H1 (cell line): ENCODE results near the gene CSRNP3. TPM values are rescaled to one million over a fixed set of nuclear protein-coding genes. Genes with fewer than 3 reads are reported as not detected.

Experiments
- CTCF ChIA-PET: fragments of 300-600 bp; sonication (Branson Sonifier 250); formaldehyde crosslinking; loops from one replicate; lab custom pipeline; 2021; ENCODE audit not compliant: partially characterized antibody; lab: Charles Lee
- POLR2A ChIA-PET: fragments of 300-600 bp; sonication (Branson Sonifier 250); formaldehyde crosslinking; loops from one replicate; lab custom pipeline; 2021; ENCODE audit warnings: inconsistent platforms; ENCODE audit not compliant: partially characterized antibody; lab: Charles Lee
- DNase-seq, 2 experiments: peaks; one replicate each; pipeline versions ENCODE4 v3.0.0 to v3.0.0-alpha.2; 2010 to 2022; ENCODE audit warnings: low spot score in 2 of 2, low read depth in 1 of 2, mixed read lengths in 1 of 2
- FAIRE-seq: peaks from 2 replicates; lab custom pipeline; 2011; peaks lifted over from hg19 to GRCh38; lab: Jason Lieb, UNC
- H2AFZ ChIP-seq: 2 replicates; pipeline ENCODE4 v1.8.1; 2012; ENCODE audit warnings: low read length, inconsistent platforms
- H2AK5ac ChIP-seq: 2 replicates; pipeline ENCODE4 v1.6.1; 2013; ENCODE audit warnings: low read depth, low read length
- H2BK120ac ChIP-seq: replicated peaks from 2 replicates; pipeline ENCODE3; 2013; ENCODE audit warnings: low read depth, low read length, inconsistent platforms
- H2BK12ac ChIP-seq: 2 replicates; pipeline ENCODE4 v1.6.1; 2013; ENCODE audit warnings: low read depth, low read length
- H2BK15ac ChIP-seq: 2 replicates; pipeline ENCODE4 v1.6.1; 2013; ENCODE audit warnings: low read length
- H2BK20ac ChIP-seq: 2 replicates; pipeline ENCODE4 v1.6.1; 2013; ENCODE audit warnings: low read length
- H2BK5ac ChIP-seq: 2 replicates; pipeline ENCODE4 v1.6.1; 2013; ENCODE audit warnings: low read depth, low read length
- H3K14ac ChIP-seq: 2 replicates; pipeline ENCODE4 v1.6.1; 2013; ENCODE audit warnings: inconsistent platforms; ENCODE audit not compliant: insufficient read length
- H3K18ac ChIP-seq: 2 replicates; pipeline ENCODE4 v1.6.1; 2013; ENCODE audit warnings: low read length; ENCODE audit errors: extremely low read depth
- H3K23ac ChIP-seq: 2 replicates; pipeline ENCODE4 v1.6.1; 2013; ENCODE audit warnings: inconsistent platforms; ENCODE audit not compliant: insufficient read length
- H3K23me2 ChIP-seq: 2 replicates; pipeline ENCODE4 v1.6.1; 2013; ENCODE audit warnings: low read depth, low read length
- H3K27ac ChIP-seq: 2 replicates; pipeline ENCODE4 v1.6.1; 2011; ENCODE audit warnings: low read depth, low read length, inconsistent platforms
- H3K27me3 ChIP-seq, 4 experiments: replicated peaks in 1 of 4; 1 replicate in 1 of 4; 2 replicates in 3 of 4; pipeline versions ENCODE4 v1.6.1 to v1.8.1; 2011 to 2013; ENCODE audit warnings: low read length in 3 of 4, mild to moderate bottlenecking in 3 of 4, inconsistent platforms in 2 of 4, mixed read lengths in 2 of 4, moderate library complexity in 1 of 4; ENCODE audit not compliant: control insufficient read depth in 3 of 4, insufficient read depth in 3 of 4; ENCODE audit errors: extremely low read depth in 1 of 4
- H3K36me3 ChIP-seq, 4 experiments: 2 replicates each; pipeline versions ENCODE4 v1.6.1 to v1.8.1; 2011 to 2013; ENCODE audit warnings: mild to moderate bottlenecking in 4 of 4, low read length in 3 of 4, moderate library complexity in 2 of 4, control low read depth in 1 of 4, inconsistent platforms in 1 of 4; ENCODE audit not compliant: insufficient read depth in 4 of 4, control insufficient read depth in 2 of 4
- H3K4ac ChIP-seq: replicated peaks from 2 replicates; pipeline ENCODE3; 2013; ENCODE audit warnings: low read length, low read depth, mixed read lengths, inconsistent platforms; ENCODE audit not compliant: insufficient read length
- H3K4me1 ChIP-seq, 4 experiments: replicated peaks in 1 of 4; 1 replicate in 1 of 4; 2 replicates in 3 of 4; pipeline versions ENCODE4 v1.6.1 to v1.8.1; 2011 to 2013; ENCODE audit warnings: low read length in 3 of 4, inconsistent platforms in 2 of 4, mixed read lengths in 1 of 4; ENCODE audit not compliant: insufficient read depth in 4 of 4, control insufficient read depth in 3 of 4
- H3K4me2 ChIP-seq, 2 experiments: 2 replicates each; pipeline versions ENCODE4 v1.6.1 to v1.8.1; 2011 to 2013; ENCODE audit warnings: low read depth in 2 of 2, low read length in 2 of 2, control low read depth in 1 of 2, inconsistent platforms in 1 of 2, mild to moderate bottlenecking in 1 of 2; ENCODE audit not compliant: insufficient read depth in 1 of 2
- H3K4me3 ChIP-seq, 4 experiments: fragments of 200-600, 300-600 bp in 1 of 4; sonication (generic), shearing (Covaris generic), sonication (Bioruptor Twin) in 1 of 4; 2 replicates each; pipeline versions ENCODE4 v1.5.1 to v1.8.1; 2011 to 2016; ENCODE audit warnings: low read length in 4 of 4, low read depth in 3 of 4, control low read depth in 2 of 4, inconsistent platforms in 2 of 4, mild to moderate bottlenecking in 2 of 4, mixed read lengths in 1 of 4, moderate library complexity in 1 of 4; ENCODE audit not compliant: insufficient read depth in 2 of 4; ENCODE audit errors: extremely low read depth in 1 of 4
- H3K56ac ChIP-seq: replicated peaks from 2 replicates; pipeline ENCODE3; 2013; ENCODE audit warnings: low read depth, mild to moderate bottlenecking, mixed read lengths, low read length, inconsistent platforms; ENCODE audit not compliant: insufficient read length
- H3K79me1 ChIP-seq: 2 replicates; pipeline ENCODE4 v1.6.1; 2013; ENCODE audit warnings: low read depth, low read length, control low read depth
- H3K79me2 ChIP-seq, 2 experiments: 2 replicates each; pipeline versions ENCODE4 v1.6.1 to v1.8.1; 2012 to 2013; ENCODE audit warnings: low read length in 2 of 2, mild to moderate bottlenecking in 2 of 2, inconsistent platforms in 1 of 2; ENCODE audit not compliant: insufficient read depth in 2 of 2, control insufficient read depth in 1 of 2
- H3K9ac ChIP-seq, 4 experiments: replicated peaks in 1 of 4; 1 replicate in 1 of 4; 2 replicates in 3 of 4; pipeline versions ENCODE4 v1.6.1 to v1.8.1; 2011 to 2013; ENCODE audit warnings: low read depth in 3 of 4, low read length in 3 of 4, control low read depth in 2 of 4, mild to moderate bottlenecking in 2 of 4, moderate library complexity in 2 of 4, inconsistent platforms in 1 of 4; ENCODE audit errors: extremely low read depth in 1 of 4
- H3K9me3 ChIP-seq, 2 experiments: 2 replicates each; pipeline versions ENCODE4 v1.6.1 to v1.8.1; 2012 to 2013; ENCODE audit warnings: mild to moderate bottlenecking in 2 of 2, moderate library complexity in 2 of 2, control low read depth in 1 of 2, inconsistent platforms in 1 of 2, low read depth in 1 of 2, low read length in 1 of 2, mixed read lengths in 1 of 2; ENCODE audit not compliant: insufficient read depth in 2 of 2
- H4K20me1 ChIP-seq, 2 experiments: replicated peaks in 1 of 2; 2 replicates each; pipeline versions ENCODE3 to v1.8.1; 2011 to 2013; ENCODE audit warnings: inconsistent platforms in 2 of 2, low read length in 2 of 2, mild to moderate bottlenecking in 1 of 2; ENCODE audit not compliant: insufficient read depth in 2 of 2, control insufficient read depth in 1 of 2
- H4K5ac ChIP-seq: 2 replicates; pipeline ENCODE4 v1.6.1; 2013; ENCODE audit warnings: low read length, low read depth, mixed read lengths, inconsistent platforms; ENCODE audit not compliant: insufficient read length
- H4K8ac ChIP-seq: 2 replicates; pipeline ENCODE4 v1.8.0; 2013; ENCODE audit warnings: mild to moderate bottlenecking, moderate library complexity, low read length, inconsistent platforms; ENCODE audit not compliant: insufficient read depth; ENCODE audit errors: extremely low read depth
- H4K91ac ChIP-seq: replicated peaks from 2 replicates; pipeline ENCODE3; 2013; ENCODE audit warnings: low read length, mixed read lengths, inconsistent platforms; ENCODE audit not compliant: insufficient read length
- CBX5 ChIP-seq: fragments of 300-800, 300-1000 bp; sonication (generic); IDR thresholded peaks from 2 replicates; pipeline ENCODE4 v1.7.1; 2016; ENCODE audit warnings: antibody characterized with exemption, low read length, low read depth
- TCF12 ChIP-seq: IDR thresholded peaks from 2 replicates; pipeline ENCODE4 v1.6.1; 2011; ENCODE audit warnings: low read depth, mild to moderate bottlenecking, low read length
- TEAD4 ChIP-seq: IDR thresholded peaks from 2 replicates; pipeline ENCODE4 v1.6.1; 2012; ENCODE audit warnings: low read depth, low read length, inconsistent platforms, mixed read lengths
- WGBS, 2 experiments: shearing (Covaris generic) in 1 of 2; methylation state at CpG; one replicate each; pipeline versions ENCODE4 v1.1.6 to v1.1.7; 2013 to 2015; ENCODE audit warnings: low lambda C conversion rate in 2 of 2, mixed read lengths in 2 of 2, inconsistent platforms in 1 of 2, low coverage in 1 of 2, missing lambda C conversion rate in 1 of 2; ENCODE audit not compliant: insufficient replicate concordance in 2 of 2, insufficient coverage in 1 of 2, insufficient read length in 1 of 2; ENCODE audit errors: extremely low coverage in 1 of 2, missing lambda C conversion rate in 1 of 2; 5-methylcytosine and 5-hydroxymethylcytosine counted together
- polyA plus RNA-seq, 7 experiments: library from polyadenylated mRNA; depleted of rRNA in 3 of 7; stranded (reverse) in 5 of 7; unstranded in 2 of 7; fragments of >200 nt in 5 of 7; fragments of 200-250 nt in 2 of 7; gene quantifications; 1 replicate in 5 of 7; 2 replicates in 1 of 7; 4 replicates in 1 of 7; pipeline versions ENCODE4 v1.2.1 to v1.2.3, GENCODE V29; 2011 to 2013; ENCODE audit warnings: missing spikeins in 2 of 7, mixed read lengths in 2 of 7
- total RNA-seq: library from RNA; stranded (reverse); fragmentation: NEBNext Ultra II Directional; extraction: Animal tissue kit (Norgen Biotek cat#: 25700); gene quantifications from 2 replicates; pipeline ENCODE4 v1.2.1, GENCODE V29; 2021

Gene CSRNP3
- total and polyA plus RNA-seq, 2 of the 8 experiments (the other 6 are each of a cell fraction or from before 2014, with no cell fraction given): 1.3 to 6.5 TPM

DNA sequence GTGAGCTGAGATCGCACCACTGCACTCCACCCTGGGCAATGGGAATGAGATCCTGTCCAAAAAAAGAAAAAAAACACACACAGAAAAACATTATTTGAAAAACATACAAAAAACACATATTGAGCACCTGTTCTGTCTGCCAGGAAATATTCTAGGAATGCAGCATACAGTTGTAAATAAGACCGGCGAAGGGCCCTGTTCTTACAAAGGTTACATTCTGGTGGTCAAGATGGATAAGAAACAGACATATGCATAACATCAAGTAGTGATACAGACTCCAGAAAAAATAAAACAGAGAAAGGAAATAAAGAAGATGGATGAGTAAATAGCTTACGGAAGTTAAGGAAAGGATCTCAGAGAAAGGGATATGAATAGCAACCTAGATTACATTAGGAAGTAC is 164.8 kb downstream of the CSRNP3 start:
- H4K20me1 ChIP-seq: no peaks in the 10 kb centered on the region
- H3K23me2 ChIP-seq: no peaks in the 10 kb centered on the region
- H3K9ac ChIP-seq: no peak overlapping the region
- ChIA-PET POLR2A (interaction anchor here (0.6 kb wide), 1 partner anchor 149 kb away, joined by 3 read pairs; no protein-coding TSS in a partner anchor), CTCF (interaction anchor here (1.0 to 1.7 kb wide), 3 partner anchors 10 to 145 kb away, joined by 3 to 5 read pairs (median 5); no protein-coding TSS in a partner anchor)
- H3K4me3 ChIP-seq: no peak overlapping the region
- no peak overlapping the region for H3K4ac ChIP-seq
- H2BK15ac ChIP-seq: no peak overlapping the region
- H3K23ac ChIP-seq: no peak overlapping the region
- H2AK5ac ChIP-seq: 0 out of 2 replicates have a peak overlapping the region, but pooled peaks have one; percentile 39
- no peak overlapping the region for H2BK120ac ChIP-seq
- no peak overlapping the region for H3K14ac ChIP-seq
- no peak overlapping the region for H4K5ac ChIP-seq
- no peak overlapping the region for H4K8ac ChIP-seq
- H3K27me3 ChIP-seq: no peaks in the 10 kb centered on the region
- no peak overlapping the region; the same call in 1 of the 2 replicates for H2BK12ac ChIP-seq
- no peaks in the 10 kb centered on the region for H3K36me3 ChIP-seq
- 0 out of 2 replicates have a peak overlapping the region, but pooled peaks have one; percentile 41 for H2BK5ac ChIP-seq
- TF ChIP-seq TCF12 (0 out of 2 replicates have a peak, but pooled peaks have one; percentile 15), TEAD4 (peak; percentile 61; the same call in 1 of the 2 replicates), CBX5 (no peak)
- 63% methylated on average over 4 of the region's 4 CpGs; no CpG with 5 or more reads in 1 of the 2 experiments for WGBS, 2 experiments
- FAIRE-seq (no peak), DNase-seq (no peak)
- peak overlapping the region in 1 of 2 experiments; percentile 13; a peak in 1 of 4 replicates for H3K4me2 ChIP-seq
- no peaks in the 10 kb centered on the region for H3K9me3 ChIP-seq
- H2BK20ac ChIP-seq: no peak overlapping the region
- no peak overlapping the region for H4K91ac ChIP-seq
- no peak overlapping the region for H3K27ac ChIP-seq
- no peaks in the 10 kb centered on the region for H3K79me1 ChIP-seq
- no peak overlapping the region for H2AFZ ChIP-seq
- no peaks in the 10 kb centered on the region for H3K79me2 ChIP-seq
- H3K18ac ChIP-seq: no peak overlapping the region
- peaks cover 4 to 30% (median 13%) of the 10 kb centered on the region in 4 experiments for H3K4me1 ChIP-seq
- no peak overlapping the region for H3K56ac ChIP-seq
